Panc1 (cell line): Measurements from ENCODE around the gene SCN7A. TPM values are rescaled to one million over a fixed set of nuclear protein-coding genes. Genes with fewer than 3 reads are reported as not detected.

Experiments
- ATAC-seq: fragments of 200-7000 bp; cut with Tn5 transposase; 2 replicates; pipeline ENCODE4 v1.9.1; 2020; ENCODE audit warnings: mild to moderate bottlenecking, moderate library complexity
- BruUV-seq: library from RNA; stranded (reverse); fragments of 400-500 nt; replicated peaks from 2 replicates; lab custom pipeline; 2021; lab: Mats Ljungman, UMichigan
- CTCF ChIA-PET: fragments of 300-600 bp; sonication (Branson Sonifier 250); formaldehyde crosslinking; loops from one replicate; lab custom pipeline; 2022; ENCODE audit warnings: antibody characterized with exemption; lab: Charles Lee
- POLR2A ChIA-PET: fragments of 300-600 bp; sonication (Branson Sonifier 250); formaldehyde crosslinking; loops from one replicate; lab custom pipeline; 2022; ENCODE audit warnings: antibody characterized with exemption; lab: Charles Lee
- DNase-seq: peaks from one replicate; pipeline ENCODE4 v3.0.0-alpha.2; 2010; ENCODE audit warnings: low read depth, low spot score
- H3K27ac ChIP-seq: 2 replicates; pipeline ENCODE4 v1.5.1; 2011; ENCODE audit warnings: mild to moderate bottlenecking, low read length, inconsistent platforms
- H3K27me3 ChIP-seq: fragments of 200-500 bp; sonication (Bioruptor generic); 2 replicates; pipeline ENCODE4 v1.6.0; 2014; ENCODE audit warnings: low read length, inconsistent platforms; ENCODE audit not compliant: control insufficient read depth, insufficient read depth
- H3K36me3 ChIP-seq: fragments of 200-500 bp; sonication (Bioruptor generic); 2 replicates; pipeline ENCODE4 v1.5.1; 2014; ENCODE audit warnings: inconsistent platforms, mild to moderate bottlenecking, low read length, moderate library complexity; ENCODE audit not compliant: control insufficient read depth, insufficient read depth
- H3K4me1 ChIP-seq: 2 replicates; pipeline ENCODE4 v1.5.1; 2011; ENCODE audit warnings: inconsistent platforms, mild to moderate bottlenecking, low read length, moderate library complexity; ENCODE audit not compliant: control insufficient read depth, insufficient read depth
- H3K4me3 ChIP-seq, 2 experiments: 2 replicates each; pipeline ENCODE4 v1.5.1; 2011 to 2012; ENCODE audit warnings: low read depth in 2 of 2, low read length in 2 of 2, mild to moderate bottlenecking in 2 of 2, inconsistent platforms in 1 of 2, moderate library complexity in 1 of 2
- H3K9me3 ChIP-seq: fragments of 200-500 bp; sonication (Bioruptor generic); 2 replicates; pipeline ENCODE4 v1.5.1; 2014; ENCODE audit warnings: low read depth, mild to moderate bottlenecking, inconsistent platforms, low read length, moderate library complexity; ENCODE audit not compliant: control insufficient read depth, insufficient read depth
- POLR2AphosphoS5 ChIP-seq: IDR thresholded peaks from 2 replicates; pipeline ENCODE4 v1.6.1; 2012; ENCODE audit warnings: mild to moderate bottlenecking, low read depth, low read length, moderate library complexity
- SIN3A ChIP-seq: IDR thresholded peaks from 2 replicates; pipeline ENCODE4 v1.6.1; 2012; ENCODE audit warnings: low read depth, mild to moderate bottlenecking, low read length, moderate library complexity, borderline replicate concordance; ENCODE audit not compliant: insufficient read depth
- TCF7L2 ChIP-seq: IDR thresholded peaks from 2 replicates; pipeline ENCODE4 v1.6.1; 2011; ENCODE audit warnings: mild to moderate bottlenecking, low read depth, low read length, inconsistent platforms
- in situ Hi-C: cut with HindIII; loops from 2 replicates; pipeline ENCODE4 v1.10.0; 2016; ENCODE audit warnings: low sequenced_read_pairs, low pct_unique_long_range_greater_than_20kb
- intact Hi-C: fragments of 100-400 bp; cut with micrococcal nuclease; formaldehyde crosslinking; loops from one replicate; pipeline ENCODE4 v1.10.0; 2022; ENCODE audit not compliant: unreplicated experiment
- total RNA-seq: library from RNA; stranded (reverse); gene quantifications from one replicate; pipeline ENCODE4 v1.2.1, GENCODE V29; 2021; ENCODE audit not compliant: unreplicated experiment
- TF ChIP-seq, protein P1 (sequence below): fragments of 450-650 bp; IDR thresholded peaks from 2 replicates; pipeline ENCODE4 v1.5.1; 2017; ENCODE audit warnings: mild to moderate bottlenecking
- TF ChIP-seq, protein P2 (sequence below), 2 experiments: IDR thresholded peaks; 2 replicates each; pipeline ENCODE4 v1.6.1; 2011 to 2012; ENCODE audit warnings: low read depth in 2 of 2, control low read depth in 1 of 2, low read length in 1 of 2, mild to moderate bottlenecking in 1 of 2, moderate library complexity in 1 of 2; ENCODE audit not compliant: insufficient read depth in 1 of 2

Gene SCN7A
- total RNA-seq, 1 experiment from 2014 or later = 0.03 TPM

DNA sequence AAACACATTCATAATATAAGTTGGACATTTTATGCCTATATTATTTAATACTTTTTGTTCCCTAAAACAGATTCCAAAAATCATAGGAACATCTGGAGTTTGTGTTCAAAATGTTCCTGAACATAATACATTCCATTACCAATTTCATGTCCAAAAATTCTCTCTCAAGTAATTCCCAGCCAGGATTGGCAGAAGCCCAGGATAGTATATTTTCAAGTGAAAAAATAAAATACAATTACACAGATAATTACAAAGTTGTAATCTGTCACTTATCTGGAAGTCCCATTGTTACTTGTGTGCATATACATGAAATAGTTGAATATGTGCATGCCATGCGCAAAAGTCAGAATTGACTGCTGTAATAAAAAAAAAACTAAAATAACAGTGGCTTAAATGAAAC is 5.2 kb upstream of the SCN7A start:
- no peak for TF ChIP-seq TCF7L2
- no peak for TF ChIP-seq SIN3A
- TF ChIP-seq, protein P1, sequence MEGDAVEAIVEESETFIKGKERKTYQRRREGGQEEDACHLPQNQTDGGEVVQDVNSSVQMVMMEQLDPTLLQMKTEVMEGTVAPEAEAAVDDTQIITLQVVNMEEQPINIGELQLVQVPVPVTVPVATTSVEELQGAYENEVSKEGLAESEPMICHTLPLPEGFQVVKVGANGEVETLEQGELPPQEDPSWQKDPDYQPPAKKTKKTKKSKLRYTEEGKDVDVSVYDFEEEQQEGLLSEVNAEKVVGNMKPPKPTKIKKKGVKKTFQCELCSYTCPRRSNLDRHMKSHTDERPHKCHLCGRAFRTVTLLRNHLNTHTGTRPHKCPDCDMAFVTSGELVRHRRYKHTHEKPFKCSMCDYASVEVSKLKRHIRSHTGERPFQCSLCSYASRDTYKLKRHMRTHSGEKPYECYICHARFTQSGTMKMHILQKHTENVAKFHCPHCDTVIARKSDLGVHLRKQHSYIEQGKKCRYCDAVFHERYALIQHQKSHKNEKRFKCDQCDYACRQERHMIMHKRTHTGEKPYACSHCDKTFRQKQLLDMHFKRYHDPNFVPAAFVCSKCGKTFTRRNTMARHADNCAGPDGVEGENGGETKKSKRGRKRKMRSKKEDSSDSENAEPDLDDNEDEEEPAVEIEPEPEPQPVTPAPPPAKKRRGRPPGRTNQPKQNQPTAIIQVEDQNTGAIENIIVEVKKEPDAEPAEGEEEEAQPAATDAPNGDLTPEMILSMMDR = no peak
- TF ChIP-seq, protein P2, sequence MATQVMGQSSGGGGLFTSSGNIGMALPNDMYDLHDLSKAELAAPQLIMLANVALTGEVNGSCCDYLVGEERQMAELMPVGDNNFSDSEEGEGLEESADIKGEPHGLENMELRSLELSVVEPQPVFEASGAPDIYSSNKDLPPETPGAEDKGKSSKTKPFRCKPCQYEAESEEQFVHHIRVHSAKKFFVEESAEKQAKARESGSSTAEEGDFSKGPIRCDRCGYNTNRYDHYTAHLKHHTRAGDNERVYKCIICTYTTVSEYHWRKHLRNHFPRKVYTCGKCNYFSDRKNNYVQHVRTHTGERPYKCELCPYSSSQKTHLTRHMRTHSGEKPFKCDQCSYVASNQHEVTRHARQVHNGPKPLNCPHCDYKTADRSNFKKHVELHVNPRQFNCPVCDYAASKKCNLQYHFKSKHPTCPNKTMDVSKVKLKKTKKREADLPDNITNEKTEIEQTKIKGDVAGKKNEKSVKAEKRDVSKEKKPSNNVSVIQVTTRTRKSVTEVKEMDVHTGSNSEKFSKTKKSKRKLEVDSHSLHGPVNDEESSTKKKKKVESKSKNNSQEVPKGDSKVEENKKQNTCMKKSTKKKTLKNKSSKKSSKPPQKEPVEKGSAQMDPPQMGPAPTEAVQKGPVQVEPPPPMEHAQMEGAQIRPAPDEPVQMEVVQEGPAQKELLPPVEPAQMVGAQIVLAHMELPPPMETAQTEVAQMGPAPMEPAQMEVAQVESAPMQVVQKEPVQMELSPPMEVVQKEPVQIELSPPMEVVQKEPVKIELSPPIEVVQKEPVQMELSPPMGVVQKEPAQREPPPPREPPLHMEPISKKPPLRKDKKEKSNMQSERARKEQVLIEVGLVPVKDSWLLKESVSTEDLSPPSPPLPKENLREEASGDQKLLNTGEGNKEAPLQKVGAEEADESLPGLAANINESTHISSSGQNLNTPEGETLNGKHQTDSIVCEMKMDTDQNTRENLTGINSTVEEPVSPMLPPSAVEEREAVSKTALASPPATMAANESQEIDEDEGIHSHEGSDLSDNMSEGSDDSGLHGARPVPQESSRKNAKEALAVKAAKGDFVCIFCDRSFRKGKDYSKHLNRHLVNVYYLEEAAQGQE (IDR thresholded peaks at IDR 0.05; ENCODE audit: insufficient read depth in 1 of 2, low read depth in 2 of 2, low read length in 1 of 2) = no peak
- TF ChIP-seq POLR2AphosphoS5 = no peak
- H3K9me3 ChIP-seq = no peaks in the 10 kb centered on the region
- intact Hi-C loops = no loop called here
- no peaks in the 10 kb centered on the region for H3K36me3 ChIP-seq
- ATAC-seq (no peak), DNase-seq (no peak)
- no peak overlapping the region for H3K27ac ChIP-seq
- CTCF ChIA-PET = no interaction called here
- in situ Hi-C loops = no loop called here
- no peaks in the 10 kb centered on the region for H3K27me3 ChIP-seq
- POLR2A ChIA-PET = no interaction called here
- H3K4me1 ChIP-seq = no peaks in the 10 kb centered on the region
- BruUV-seq = no TSS peak
- H3K4me3 ChIP-seq = no peak overlapping the region

DNA sequence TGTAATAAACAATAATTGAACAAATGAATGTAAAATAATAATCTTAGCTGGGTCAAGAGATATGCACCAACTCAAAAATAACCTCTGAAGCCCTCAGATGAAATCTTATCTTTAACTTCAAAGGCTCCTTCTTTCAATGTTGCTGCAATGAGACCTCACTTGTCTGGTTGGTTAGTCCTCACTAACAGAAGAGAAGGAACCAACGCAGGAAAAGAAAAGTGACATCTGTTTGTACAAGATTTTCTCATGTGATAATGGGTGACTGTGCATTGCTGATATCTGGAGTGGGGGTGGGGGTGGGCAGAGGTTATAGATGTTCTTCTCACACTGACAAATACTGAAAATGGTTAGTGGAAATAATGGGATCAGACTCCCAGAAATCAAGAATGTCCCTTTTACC is 2.6 kb downstream of the SCN7A start:
- Histone ChIP-seq H3K9me3 (no peaks in the 10 kb centered on the region), H3K27me3 (no peaks in the 10 kb centered on the region), H3K36me3 (no peaks in the 10 kb centered on the region), H3K4me3 (no peak overlapping the region), H3K4me1 (no peaks in the 10 kb centered on the region), H3K27ac (no peak overlapping the region)
- ChIA-PET POLR2A (no interaction called here), CTCF (no interaction called here)
- in situ Hi-C loops (no loop called here), intact Hi-C loops (no loop called here)
- ATAC-seq (no peak), DNase-seq (no peak)
- TF ChIP-seq SIN3A (no peak), POLR2AphosphoS5 (no peak), TCF7L2 (no peak)
- TF ChIP-seq, protein P1 = no peak
- TF ChIP-seq, protein P2 (IDR thresholded peaks at IDR 0.05; ENCODE audit: insufficient read depth in 1 of 2, low read depth in 2 of 2, low read length in 1 of 2) = no peak
- no TSS peak for BruUV-seq
